Prostate gland (tissue), 2 donors: Measurements from ENCODE around the gene TRIM14. TPM values are rescaled to one million over a fixed set of nuclear protein-coding genes. Genes with fewer than 3 reads are reported as not detected.

Experiments
- DNase-seq: peaks from one replicate; pipeline ENCODE4 v3.0.0-alpha.2; 2019; ENCODE audit warnings: low spot score
- H3K27ac ChIP-seq, 2 donors: fragments of 200-600 bp; sonication (generic); 2 replicates each; pipeline ENCODE4 v1.5.1; 2017 to 2019
- H3K27me3 ChIP-seq: fragments of 200-600 bp; sonication (generic); replicated peaks from 2 replicates; pipeline ENCODE4 v1.5.1; 2019; ENCODE audit not compliant: insufficient read depth
- H3K36me3 ChIP-seq, 2 donors: fragments of 200-600 bp; sonication (generic); 1 replicate in 1 of 2; 2 replicates in 1 of 2; pipeline versions ENCODE4 v1.5.1 to v1.8.1; 2017 to 2019
- H3K4me1 ChIP-seq: fragments of 200-600 bp; sonication (generic); replicated peaks from 2 replicates; pipeline ENCODE4 v1.5.1; 2019
- H3K4me3 ChIP-seq, 2 donors: fragments of 200-600 bp; sonication (generic); 2 replicates each; pipeline ENCODE4 v1.5.1; 2017 to 2019
- H3K9me3 ChIP-seq: fragments of 200-600 bp; sonication (generic); 2 replicates; pipeline ENCODE4 v1.5.1; 2017
- CTCF ChIP-seq, 4 experiments: fragments of 200-600 bp in 2 of 4; fragments of 450-650 bp in 2 of 4; sonication (generic) in 2 of 4; IDR thresholded peaks; 1 replicate in 3 of 4; 2 replicates in 1 of 4; pipeline ENCODE4 v1.5.1; 2016 to 2019; ENCODE audit warnings: antibody characterized with exemption in 4 of 4, mild to moderate bottlenecking in 2 of 4, moderate library complexity in 2 of 4
- POLR2A ChIP-seq: fragments of 450-650 bp; IDR thresholded peaks from one replicate; pipeline ENCODE4 v1.6.1; 2016; ENCODE audit warnings: antibody characterized with exemption, mild to moderate bottlenecking
- POLR2AphosphoS5 ChIP-seq: sonication (generic); formaldehyde crosslinking; IDR thresholded peaks from one replicate; pipeline ENCODE4 v1.6.1; 2017; ENCODE audit warnings: antibody characterized with exemption
- WGBS: methylation state at CpG from one replicate; pipeline ENCODE4 v1.1.5; 2018; 5-methylcytosine and 5-hydroxymethylcytosine counted together
- intact Hi-C: fragments of 100-400 bp; cut with DNase I; formaldehyde crosslinking; loops from one replicate; pipeline ENCODE4 v1.14.2; 2022
- total RNA-seq, 2 donors: library from RNA; depleted of rRNA; stranded (reverse); fragments of >200 nt; gene quantifications; one replicate each; pipeline ENCODE4 v1.1.0, GENCODE V29; 2016

Gene TRIM14
- total RNA-seq, 2 donors from 2014 or later = 23.4 to 24.3 TPM

DNA sequence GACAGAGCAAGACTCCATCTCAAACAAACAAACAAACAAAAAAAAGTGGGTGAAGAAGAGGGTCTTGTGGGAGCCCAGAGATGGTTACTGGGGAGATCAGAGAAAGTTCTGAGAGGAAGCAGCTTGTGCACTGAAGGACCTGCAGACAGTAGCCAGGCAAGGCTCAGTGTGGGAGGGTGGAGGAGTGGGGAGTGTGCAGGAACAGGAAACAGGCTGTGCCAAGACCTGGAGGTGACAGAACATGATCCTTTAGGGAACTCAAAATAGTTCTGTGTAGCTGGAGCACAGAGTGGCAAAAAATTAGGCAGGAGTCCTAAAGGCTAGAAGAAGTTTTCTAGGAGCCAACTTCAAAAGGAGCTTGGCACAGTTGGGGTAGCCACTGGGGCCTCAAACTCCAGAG, 81.7 kb downstream of the TRIM14 start:
- H3K27me3 ChIP-seq = no peaks in the 10 kb centered on the region
- no peak for DNase-seq
- no peak for TF ChIP-seq POLR2AphosphoS5
- TF ChIP-seq POLR2A = no peak
- no peak for TF ChIP-seq CTCF (IDR thresholded peaks at IDR 0.05)
- H3K4me3 ChIP-seq = no peak overlapping the region
- intact Hi-C loops = loop anchor here (5.0 kb wide), 1 partner anchor 50 kb away; no protein-coding TSS in a partner anchor
- H3K27ac ChIP-seq = no peak overlapping the region
- H3K36me3 ChIP-seq = no peaks in the 10 kb centered on the region
- no peaks in the 10 kb centered on the region for H3K4me1 ChIP-seq
- no peaks in the 10 kb centered on the region for H3K9me3 ChIP-seq

DNA sequence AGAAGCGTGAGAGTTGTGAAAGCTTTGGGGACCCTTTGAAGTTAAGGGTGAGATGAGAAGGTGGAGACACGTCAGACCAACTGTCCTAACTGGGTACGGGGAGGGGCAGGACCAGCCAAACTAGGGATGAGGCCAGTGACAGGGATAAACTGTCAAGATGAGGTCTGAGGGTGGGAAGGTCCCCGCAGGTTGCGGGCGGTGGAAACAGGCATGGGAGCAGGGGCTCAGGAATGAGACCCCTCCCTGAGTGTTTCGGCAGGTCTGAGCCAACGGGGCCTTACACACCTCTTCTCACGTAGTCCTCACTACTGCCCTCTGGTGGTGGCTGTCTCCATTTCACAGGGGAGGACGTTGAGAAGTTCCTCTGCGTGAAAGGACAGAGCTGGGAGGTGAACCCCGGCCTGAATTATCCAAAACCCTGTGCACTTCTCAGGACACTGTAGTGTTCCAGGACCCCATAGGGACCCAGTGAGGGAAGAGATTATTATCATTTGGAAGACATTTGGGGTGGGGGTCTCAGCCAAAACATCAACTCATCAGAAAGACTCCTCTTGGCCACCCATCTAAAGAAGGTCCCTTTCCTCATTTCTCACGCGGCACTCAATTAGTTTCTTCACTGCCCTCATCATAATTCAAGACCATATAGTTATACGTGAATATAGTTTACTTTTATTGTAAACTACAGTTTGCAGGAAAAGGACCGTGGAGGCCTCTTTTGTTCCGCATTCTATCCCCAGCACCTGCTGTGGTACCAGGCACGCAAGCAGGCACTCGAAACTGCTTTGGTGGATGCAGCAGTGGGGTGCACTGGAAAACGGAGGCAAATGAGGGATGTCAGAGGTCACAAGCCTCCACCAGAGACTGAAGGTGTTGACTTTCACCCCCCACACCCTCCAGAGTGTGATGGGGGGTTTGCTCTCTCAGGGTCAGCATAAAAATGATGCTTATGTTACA, 84.2 kb downstream of the TRIM14 start:
- Histone ChIP-seq H3K9me3 (no peaks in the 10 kb centered on the region), H3K36me3 (no peaks in the 10 kb centered on the region), H3K4me1 (no peaks in the 10 kb centered on the region), H3K4me3 (no peak overlapping the region), H3K27me3 (no peaks in the 10 kb centered on the region), H3K27ac (no peak overlapping the region)
- TF ChIP-seq CTCF (IDR thresholded peaks at IDR 0.05) (peak; percentile 67 to 84 (median 77)), POLR2A (no peak), POLR2AphosphoS5 (peak; percentile 57)
- intact Hi-C loops = loop anchor here (2.0 to 5.0 kb wide), 2 partner anchors 48 to 112 kb away; partner anchors contain the start of gene TRMO
- peak; percentile 80 for DNase-seq
- 38% methylated on average over 20 of the region's 20 CpGs for WGBS

GRCh38 chr9:98031935-98032334, 87.1 kb downstream of the TRIM14 start:
- no peak overlapping the region for H3K27ac ChIP-seq
- H3K4me1 ChIP-seq = no peaks in the 10 kb centered on the region
- no peak for DNase-seq
- H3K27me3 ChIP-seq = no peaks in the 10 kb centered on the region
- no peaks in the 10 kb centered on the region for H3K36me3 ChIP-seq
- 52% methylated on average over 1 of the region's 1 CpG for WGBS
- H3K4me3 ChIP-seq = no peak overlapping the region
- no peaks in the 10 kb centered on the region for H3K9me3 ChIP-seq
- intact Hi-C loops = no loop called here
- TF ChIP-seq POLR2A (no peak), CTCF (IDR thresholded peaks at IDR 0.05) (no peak), POLR2AphosphoS5 (no peak)

- Histone ChIP-seq H3K4me3 (no peak overlapping the region), H3K27ac (no peak overlapping the region), H3K4me1 (no peaks in the 10 kb centered on the region), H3K9me3 (no peaks in the 10 kb centered on the region), H3K27me3 (no peaks in the 10 kb centered on the region), H3K36me3 (no peaks in the 10 kb centered on the region)
- TF ChIP-seq POLR2A (no peak), CTCF (IDR thresholded peaks at IDR 0.05) (no peak), POLR2AphosphoS5 (no peak)
- intact Hi-C loops = no loop called here
- DNase-seq = no peak
Measured at GRCh38 chr9:98031169-98031568, 87.9 kb downstream of the TRIM14 start.

DNA sequence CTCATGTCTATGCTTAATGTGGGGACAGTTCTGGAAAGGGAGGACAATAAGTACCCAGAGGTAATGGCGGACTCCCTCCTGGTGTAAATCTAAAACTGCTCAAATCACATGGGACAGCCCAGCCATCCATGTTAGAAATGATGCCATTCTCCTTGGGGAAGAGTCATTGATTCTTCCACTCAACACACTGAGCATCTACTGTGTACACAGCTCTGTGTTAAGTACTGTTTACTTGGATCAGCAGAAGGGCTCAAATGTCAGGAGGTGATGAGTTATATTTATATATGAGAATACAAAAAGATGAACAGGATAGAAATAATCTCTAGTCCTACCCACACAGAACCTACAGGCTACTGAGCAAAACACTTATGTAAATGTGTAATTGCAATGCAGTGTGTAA, 94.3 kb downstream of the TRIM14 start:
- TF ChIP-seq POLR2A = no peak
- no peak for TF ChIP-seq CTCF (IDR thresholded peaks at IDR 0.05)
- no peak for TF ChIP-seq POLR2AphosphoS5
- DNase-seq = no peak
- WGBS = 100% methylated on average over 1 of the region's 1 CpG
- Histone ChIP-seq H3K9me3 (no peaks in the 10 kb centered on the region), H3K4me1 (no peaks in the 10 kb centered on the region), H3K27me3 (no peaks in the 10 kb centered on the region), H3K36me3 (no peaks in the 10 kb centered on the region), H3K27ac (no peak overlapping the region), H3K4me3 (no peak overlapping the region)
- intact Hi-C loops = no loop called here
